Measurements from ENCODE around the gene PPME1. TPM values are rescaled to one million over a fixed set of nuclear protein-coding genes. Genes with fewer than 3 reads are reported as not detected.

The PPME1 gene
- total RNA-seq, 1 donor from 2014 or later = 29.7 TPM

DNA sequence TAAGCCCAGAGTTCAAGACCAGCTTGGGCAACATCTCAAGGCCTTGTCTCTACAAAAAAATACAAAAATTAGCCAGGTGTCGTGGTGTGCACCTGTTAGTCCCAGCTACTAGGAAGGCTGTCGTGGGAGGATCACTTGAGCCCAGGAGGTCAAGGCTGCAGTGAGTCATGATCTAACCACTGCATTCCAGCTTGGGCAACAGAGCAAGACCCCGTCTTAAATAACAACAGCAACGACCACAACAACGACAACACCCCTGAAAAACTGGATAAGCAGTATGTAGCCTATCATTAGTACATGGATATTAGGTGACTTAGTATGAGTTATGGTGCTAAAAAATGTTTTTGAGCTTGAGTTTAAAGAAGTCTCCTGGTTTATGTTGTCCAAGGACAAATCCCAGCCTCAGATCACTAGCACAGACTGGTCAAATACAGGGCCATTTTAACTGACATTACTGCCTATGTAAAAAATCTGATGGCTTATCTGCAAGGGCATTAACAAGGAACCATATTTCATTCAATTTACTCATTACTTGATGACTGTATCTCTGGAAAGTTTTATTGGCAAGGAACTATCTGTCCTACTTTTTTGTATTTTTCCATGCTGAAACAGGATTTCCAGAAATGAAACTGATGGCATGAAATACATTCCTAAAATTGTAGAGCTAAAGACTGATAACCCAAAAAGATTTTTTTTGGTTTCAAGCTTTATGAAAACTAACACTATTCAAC, 23.7 kb upstream of the PPME1 start:
- DNase-seq (ENCODE audit: low spot score in 2 of 2) = no peak
- Histone ChIP-seq H3K27me3 (no peaks in the 10 kb centered on the region), H3K9me3 (no peaks in the 10 kb centered on the region), H3K27ac (no peak overlapping the region), H3K4me3 (no peak overlapping the region), H3K36me3 (no peaks in the 10 kb centered on the region), H3K4me1 (no peaks in the 10 kb centered on the region)
- TF ChIP-seq CTCF (IDR thresholded peaks at IDR 0.05) = no peak
- intact Hi-C loops (cut with DNase I) = no loop called here

DNA sequence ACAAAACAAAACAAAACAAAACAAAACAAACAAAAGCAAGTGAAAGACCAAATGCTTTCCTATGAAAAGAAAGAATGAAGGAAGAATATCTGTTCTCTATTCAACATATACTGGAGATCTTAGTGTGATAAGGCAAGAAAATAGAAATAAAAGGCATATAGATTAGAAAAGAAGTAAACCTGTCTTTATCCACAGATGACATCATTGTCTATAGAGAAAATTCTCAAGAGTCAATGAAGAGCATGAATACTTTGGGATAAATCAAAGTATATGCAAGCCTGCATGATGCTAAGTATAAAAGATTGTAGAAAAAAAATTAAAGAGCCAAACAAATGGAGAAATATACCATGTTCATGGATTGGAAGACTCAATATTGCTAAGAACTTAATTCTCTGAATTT, 17.9 kb upstream of the PPME1 start:
- no peak for TF ChIP-seq CTCF (IDR thresholded peaks at IDR 0.05)
- Histone ChIP-seq H3K27me3 (no peaks in the 10 kb centered on the region), H3K9me3 (no peaks in the 10 kb centered on the region), H3K4me1 (no peaks in the 10 kb centered on the region), H3K27ac (no peak overlapping the region), H3K36me3 (no peaks in the 10 kb centered on the region), H3K4me3 (no peak overlapping the region)
- no peak for DNase-seq (ENCODE audit: low spot score in 2 of 2)
- intact Hi-C loops (cut with DNase I) = no loop called here

GRCh38 chr11:74154620-74155281, 16.3 kb upstream of the PPME1 start:
- Histone ChIP-seq H3K4me1 (no peaks in the 10 kb centered on the region), H3K4me3 (no peak overlapping the region), H3K36me3 (peaks cover 0 to 3% of the 10 kb centered on the region in 2 donors), H3K27ac (no peak overlapping the region), H3K9me3 (no peaks in the 10 kb centered on the region), H3K27me3 (no peaks in the 10 kb centered on the region)
- DNase-seq (ENCODE audit: low spot score in 2 of 2) = no peak
- TF ChIP-seq CTCF (IDR thresholded peaks at IDR 0.05) = no peak
- intact Hi-C loops (cut with DNase I) = no loop called here

- no peak for TF ChIP-seq CTCF (IDR thresholded peaks at IDR 0.05)
- Histone ChIP-seq H3K4me3 (no peak overlapping the region), H3K27me3 (no peaks in the 10 kb centered on the region), H3K36me3 (peaks cover 0 to 11% of the 10 kb centered on the region in 2 donors), H3K9me3 (no peaks in the 10 kb centered on the region), H3K27ac (no peak overlapping the region), H3K4me1 (no peaks in the 10 kb centered on the region)
- DNase-seq (ENCODE audit: low spot score in 2 of 2) = no peak
- intact Hi-C loops (cut with DNase I) = no loop called here
Observed at GRCh38 chr11:74157169-74157568, 13.9 kb upstream of the PPME1 start.

DNA sequence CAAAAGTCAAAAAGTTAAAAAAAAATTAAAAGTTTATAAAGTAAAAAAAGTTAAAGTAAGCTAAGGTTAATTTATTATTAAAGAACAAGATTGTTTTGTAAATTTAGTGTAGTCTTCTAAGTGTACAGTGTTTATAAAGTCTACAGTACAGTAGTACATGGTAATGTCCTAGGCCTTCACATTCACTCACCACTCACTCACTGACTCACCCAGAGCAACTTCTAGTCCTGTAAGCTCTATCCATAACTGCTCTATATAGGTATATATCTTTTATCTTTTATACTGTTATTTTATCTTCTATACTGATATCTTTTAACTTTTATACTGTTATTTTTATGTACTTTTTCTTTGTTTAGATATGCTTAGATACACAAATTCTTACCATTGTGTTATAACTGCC, 11.4 kb upstream of the PPME1 start:
- Histone ChIP-seq H3K36me3 (peaks cover 0 to 11% of the 10 kb centered on the region in 2 donors), H3K4me3 (no peak overlapping the region)

More for the DNA sequence above, 11.4 kb upstream of the PPME1 start:
- no peak overlapping the region for H3K27ac ChIP-seq
- no peaks in the 10 kb centered on the region for H3K4me1 ChIP-seq
- no peak for TF ChIP-seq CTCF (IDR thresholded peaks at IDR 0.05)
- H3K27me3 ChIP-seq = no peaks in the 10 kb centered on the region
- no peak for DNase-seq (ENCODE audit: low spot score in 2 of 2)
- intact Hi-C loops (cut with DNase I) = no loop called here
- H3K9me3 ChIP-seq = no peaks in the 10 kb centered on the region
